SK-N-SH (cell line): Measurements from ENCODE around the gene HYAL3. TPM values are rescaled to one million over a fixed set of nuclear protein-coding genes. Genes with fewer than 3 reads are reported as not detected.

Experiments used
- CTCF ChIA-PET: fragments of 300-600, 350-600 bp; formaldehyde crosslinking; extraction: SDS; loops from one replicate; lab custom pipeline; 2021; lab: Yijun Ruan, JAX
- POLR2A ChIA-PET: fragments of 350-600 bp; sonication (Branson Sonifier 250); formaldehyde crosslinking; extraction: SDS; loops from one replicate; lab custom pipeline; 2020; ENCODE audit warnings: antibody characterized with exemption, inconsistent platforms; lab: Yijun Ruan, JAX
- DNase-seq: peaks from one replicate; pipeline ENCODE4 v3.0.0; 2012
- H2AFZ ChIP-seq: fragments of 200-600 bp; sonication (generic); 2 replicates; pipeline ENCODE4 v1.8.1; 2016; ENCODE audit warnings: antibody characterized with exemption, mild to moderate bottlenecking, low read depth
- H3F3A ChIP-seq: fragments of 200-600 bp; sonication (generic); replicated peaks from 2 replicates; pipeline ENCODE3; 2016; ENCODE audit warnings: antibody characterized with exemption, mild to moderate bottlenecking; ENCODE audit not compliant: insufficient read depth
- H3K27ac ChIP-seq, 2 experiments: fragments of 200-500 bp in 1 of 2; fragments of 200-600 bp in 1 of 2; sonication (Bioruptor generic) in 1 of 2; sonication (generic), shearing (Covaris generic) in 1 of 2; 2 replicates each; pipeline versions ENCODE4 v1.5.1 to v1.6.1; 2014 to 2016; ENCODE audit warnings: low read depth in 2 of 2, inconsistent platforms in 1 of 2, low read length in 1 of 2, mild to moderate bottlenecking in 1 of 2, mixed read lengths in 1 of 2
- H3K27me3 ChIP-seq: fragments of 200-600 bp; sonication (generic), shearing (Covaris generic); 2 replicates; pipeline ENCODE4 v1.6.1; 2016; ENCODE audit warnings: mixed run types; ENCODE audit not compliant: insufficient read depth
- H3K36me3 ChIP-seq, 2 experiments: fragments of 200-500 bp in 1 of 2; fragments of 200-600 bp in 1 of 2; sonication (Bioruptor generic) in 1 of 2; sonication (generic) in 1 of 2; replicated peaks in 1 of 2; 2 replicates each; pipeline versions ENCODE3 to v1.5.1; 2014 to 2016; ENCODE audit warnings: low read length in 1 of 2, mild to moderate bottlenecking in 1 of 2; ENCODE audit not compliant: insufficient read depth in 2 of 2, control insufficient read depth in 1 of 2
- H3K4me1 ChIP-seq, 2 experiments: fragments of 200-500 bp in 1 of 2; fragments of 200-600 bp in 1 of 2; sonication (Bioruptor generic) in 1 of 2; sonication (generic), shearing (Covaris generic) in 1 of 2; 2 replicates each; pipeline versions ENCODE4 v1.5.1 to v1.6.1; 2014 to 2016; ENCODE audit warnings: low read depth in 1 of 2, low read length in 1 of 2, mixed run types in 1 of 2; ENCODE audit not compliant: insufficient read depth in 2 of 2, control insufficient read depth in 1 of 2
- H3K4me2 ChIP-seq: fragments of 200-600 bp; sonication (generic), shearing (Covaris generic); 2 replicates; pipeline ENCODE4 v1.6.1; 2017; ENCODE audit warnings: mixed run types
- H3K4me3 ChIP-seq, 2 experiments: fragments of 200-500 bp in 1 of 2; fragments of 200-600 bp in 1 of 2; sonication (Bioruptor generic) in 1 of 2; sonication (generic), shearing (Covaris generic) in 1 of 2; 2 replicates each; pipeline versions ENCODE4 v1.5.1 to v1.8.1; 2014 to 2016; ENCODE audit warnings: low read depth in 2 of 2, inconsistent platforms in 1 of 2, low read length in 1 of 2, mild to moderate bottlenecking in 1 of 2, mixed read lengths in 1 of 2, moderate library complexity in 1 of 2
- H3K79me2 ChIP-seq: fragments of 200-600 bp; sonication (generic); 2 replicates; pipeline ENCODE4 v1.8.1; 2017; ENCODE audit warnings: mild to moderate bottlenecking; ENCODE audit not compliant: insufficient read depth
- H3K9ac ChIP-seq: fragments of 200-600 bp; sonication (generic); 2 replicates; pipeline ENCODE4 v1.6.1; 2017; ENCODE audit warnings: mixed run types
- H3K9me2 ChIP-seq: fragments of 200-600 bp; sonication (generic); 2 replicates; pipeline ENCODE4 v1.6.1; 2017; ENCODE audit warnings: mixed run types
- H3K9me3 ChIP-seq: fragments of 200-600 bp; sonication (generic); 2 replicates; pipeline ENCODE4 v1.6.1; 2017; ENCODE audit warnings: mixed run types, mild to moderate bottlenecking, moderate library complexity
- H4K20me1 ChIP-seq: fragments of 200-600 bp; sonication (generic); 2 replicates; pipeline ENCODE4 v1.6.1; 2017; ENCODE audit warnings: mild to moderate bottlenecking, mixed run types; ENCODE audit not compliant: insufficient read depth
- CHD2 ChIP-seq: fragments of 150-350 bp; IDR thresholded peaks from 2 replicates; pipeline ENCODE4 v1.6.1; 2018; ENCODE audit warnings: low read length; ENCODE audit not compliant: partially characterized antibody
- FOXM1 ChIP-seq: IDR thresholded peaks from 2 replicates; pipeline ENCODE4 v1.4.0; 2012; ENCODE audit warnings: low read depth, mild to moderate bottlenecking
- GABPA ChIP-seq: IDR thresholded peaks from 2 replicates; pipeline ENCODE4 v1.4.0; 2012; ENCODE audit warnings: low read depth, mild to moderate bottlenecking
- GATA2 ChIP-seq: sonication (generic); formaldehyde crosslinking; IDR thresholded peaks from 2 replicates; pipeline ENCODE4 v1.5.0; 2020; ENCODE audit warnings: mild to moderate bottlenecking, missing genetic modification reagents
- JUND ChIP-seq: IDR thresholded peaks from 2 replicates; pipeline ENCODE4 v1.4.0; 2012
- MAX ChIP-seq: IDR thresholded peaks from 2 replicates; pipeline ENCODE4 v1.4.0; 2012; ENCODE audit warnings: low read depth
- MEF2A ChIP-seq: IDR thresholded peaks from 2 replicates; pipeline ENCODE4 v1.4.0; 2012; ENCODE audit warnings: low read depth, borderline replicate concordance
- NRF1 ChIP-seq: IDR thresholded peaks from 2 replicates; pipeline ENCODE4 v1.6.1; 2012; ENCODE audit warnings: low read depth, mild to moderate bottlenecking, low read length
- POLR2AphosphoS5 ChIP-seq: IDR thresholded peaks from 2 replicates; pipeline ENCODE4 v1.6.1; 2012; ENCODE audit warnings: low read depth, low read length
- RAD21 ChIP-seq: IDR thresholded peaks from 2 replicates; pipeline ENCODE4 v1.6.1; 2012; ENCODE audit warnings: mild to moderate bottlenecking, low read length
- RCOR1 ChIP-seq: fragments of 150-350 bp; IDR thresholded peaks from 2 replicates; pipeline ENCODE4 v1.6.1; 2017; ENCODE audit warnings: antibody characterized with exemption, low read length
- RFX5 ChIP-seq: IDR thresholded peaks from 2 replicates; pipeline ENCODE4 v1.6.1; 2012; ENCODE audit warnings: mild to moderate bottlenecking, improper control_type of control experiment, low read length
- SMC3 ChIP-seq: IDR thresholded peaks from 2 replicates; pipeline ENCODE4 v1.6.1; 2012; ENCODE audit warnings: low read depth, low read length, improper control_type of control experiment
- TAF1 ChIP-seq: IDR thresholded peaks from 2 replicates; pipeline ENCODE4 v1.6.1; 2012; ENCODE audit warnings: low read depth, mild to moderate bottlenecking, low read length, moderate library complexity, borderline replicate concordance
- TCF12 ChIP-seq: IDR thresholded peaks from 2 replicates; pipeline ENCODE4 v1.4.0; 2012
- TEAD4 ChIP-seq: IDR thresholded peaks from 2 replicates; pipeline ENCODE4 v1.4.0; 2012; ENCODE audit warnings: mild to moderate bottlenecking, borderline replicate concordance; ENCODE audit not compliant: insufficient read depth
- WGBS: methylation state at CpG from one replicate; pipeline ENCODE4 v1.1.6; 2017; ENCODE audit warnings: low lambda C conversion rate; 5-methylcytosine and 5-hydroxymethylcytosine counted together
- polyA plus RNA-seq, 3 experiments: library from polyadenylated mRNA; depleted of rRNA; stranded (reverse); fragments of >200 nt; gene quantifications; 2 replicates each; pipeline ENCODE4 v1.2.3, GENCODE V29; 2012

HYAL3 gene
- polyA plus RNA-seq, 1 of the 3 experiments (the other 2 are of a cell fraction) = 7.8 TPM

- Histone ChIP-seq H3K27ac (no peak overlapping the region), H3K27me3 (no peaks in the 10 kb centered on the region), H3K9me2 (no peaks in the 10 kb centered on the region), H4K20me1 (no peaks in the 10 kb centered on the region), H3K9me3 (peaks cover 15% of the 10 kb centered on the region; the same call in 1 of the 2 replicates), H2AFZ (no peak overlapping the region), H3K4me3 (no peak overlapping the region), H3F3A (peaks cover 4% of the 10 kb centered on the region), H3K79me2 (no peaks in the 10 kb centered on the region), H3K4me1 (peaks cover 4 to 29% of the 10 kb centered on the region in 2 experiments; a peak in 2 of 4 replicates), H3K36me3 (peaks cover 0 to 10% of the 10 kb centered on the region in 2 experiments), H3K4me2 (no peak overlapping the region), H3K9ac (no peak overlapping the region)
- no peak for DNase-seq
- TF ChIP-seq TCF12 (no peak), TEAD4 (no peak), RFX5 (no peak), GABPA (no peak), TAF1 (no peak), NRF1 (no peak), RCOR1 (no peak), CHD2 (no peak), MEF2A (no peak), POLR2AphosphoS5 (no peak), JUND (no peak), SMC3 (no peak), FOXM1 (no peak), MAX (no peak), GATA2 (CRISPR knock-in tag) (no peak)
- POLR2A ChIA-PET = no interaction called here
- CTCF ChIA-PET = interaction anchor here (0.7 to 7.7 kb wide), 4 partner anchors 15 to 110 kb away, joined by 3 to 45 read pairs (median 4); no protein-coding TSS in a partner anchor
These were observed 5.4 kb upstream of the HYAL3 start for GRCh38 chr3:50304601-50305000.

- Histone ChIP-seq H3F3A (peaks cover 2% of the 10 kb centered on the region), H3K4me3 (no peak within 1 kb of the TSS), H2AFZ (no peak within 1 kb of the TSS), H4K20me1 (no peaks in the 10 kb centered on the region), H3K36me3 (no peaks in the 10 kb centered on the region), H3K9ac (no peak within 1 kb of the TSS), H3K9me2 (no peaks in the 10 kb centered on the region), H3K79me2 (peaks cover 6% of the 10 kb centered on the region; the same call in 1 of the 2 replicates), H3K9me3 (0 out of 2 replicates have a peak, but pooled peaks cover 7% of the 10 kb centered on the region), H3K4me1 (peaks cover 7 to 34% of the 10 kb centered on the region in 2 experiments; a peak in 2 of 4 replicates), H3K27ac (peak within 1 kb of the TSS in 1 of 2 experiments; percentile 76; a peak in 2 of 4 replicates), H3K4me2 (no peak within 1 kb of the TSS), H3K27me3 (no peaks in the 10 kb centered on the region)
- TF ChIP-seq FOXM1 (no peak), RAD21 (peak; percentile 42)
- WGBS = 87% methylated on average over 4 of the region's 14 CpGs
- CTCF ChIA-PET = interaction anchor here (0.8 to 7.7 kb wide), 7 partner anchors 16 to 242 kb away, joined by 3 to 45 read pairs (median 5); partner anchors contain the start of gene TUSC2
- peak; percentile 70 for DNase-seq
- POLR2A ChIA-PET = no interaction called here
These were observed 4.0 kb upstream of the HYAL3 start, which contains the start of gene HYAL1 for GRCh38 chr3:50303013-50303815. Gene HYAL1 (minus strand): TSS chr3:50303574. CDS start chr3:50302956, 618 bp downstream.
